Smooth muscle cell (in vitro differentiated cells): Measurements from ENCODE around the gene GJC1. TPM values are rescaled to one million over a fixed set of nuclear protein-coding genes. Genes with fewer than 3 reads are reported as not detected.

Source experiments
- DNase-seq: peaks from one replicate; lab custom pipeline; 2025; ENCODE audit not compliant: unreplicated experiment; lab: John Stamatoyannopoulos, UW
- H2AFZ ChIP-seq: fragments of 200-600 bp; sonication (generic); 2 replicates; pipeline ENCODE4 v1.6.0; 2016; ENCODE audit warnings: antibody characterized with exemption, low read depth, mild to moderate bottlenecking
- H3F3A ChIP-seq: fragments of 200-600 bp; sonication (generic); 2 replicates; pipeline ENCODE4 v1.6.0; 2017; ENCODE audit warnings: antibody characterized with exemption, low read depth
- H3K27ac ChIP-seq: fragments of 200-600 bp; sonication (generic); 2 replicates; pipeline ENCODE4 v1.5.1; 2016; ENCODE audit warnings: low read depth, mild to moderate bottlenecking
- H3K27me3 ChIP-seq: fragments of 200-600 bp; sonication (generic); 2 replicates; pipeline ENCODE4 v1.6.1; 2016; ENCODE audit warnings: low read depth, mild to moderate bottlenecking
- H3K36me3 ChIP-seq: fragments of 200-600 bp; sonication (generic); 2 replicates; pipeline ENCODE4 v1.5.1; 2016; ENCODE audit warnings: low read depth
- H3K4me1 ChIP-seq: fragments of 200-600 bp; sonication (generic); 2 replicates; pipeline ENCODE4 v1.5.1; 2016; ENCODE audit warnings: low read depth
- H3K4me2 ChIP-seq: fragments of 200-600 bp; sonication (generic); 2 replicates; pipeline ENCODE4 v1.6.0; 2016; ENCODE audit warnings: mild to moderate bottlenecking
- H3K4me3 ChIP-seq: fragments of 200-600 bp; sonication (generic); 2 replicates; pipeline ENCODE4 v1.5.1; 2016; ENCODE audit warnings: mild to moderate bottlenecking
- H3K79me2 ChIP-seq: fragments of 200-600 bp; sonication (generic); 2 replicates; pipeline ENCODE4 v1.6.0; 2016; ENCODE audit warnings: low read depth, mild to moderate bottlenecking
- H3K9ac ChIP-seq: fragments of 200-600 bp; sonication (generic); 2 replicates; pipeline ENCODE4 v1.6.0; 2016; ENCODE audit warnings: low read depth
- H3K9me3 ChIP-seq: fragments of 200-600 bp; sonication (generic); replicated peaks from 2 replicates; pipeline ENCODE4 v1.5.1; 2016; ENCODE audit warnings: low read depth
- H4K20me1 ChIP-seq: fragments of 200-600 bp; sonication (generic); 2 replicates; pipeline ENCODE4 v1.6.0; 2016; ENCODE audit warnings: low read depth
- CTCF ChIP-seq: fragments of 200-600 bp; sonication (generic); IDR thresholded peaks from 2 replicates; pipeline ENCODE4 v1.5.1; 2017; ENCODE audit warnings: borderline replicate concordance, mild to moderate bottlenecking, antibody characterized with exemption; ENCODE audit not compliant: insufficient read depth, poor library complexity, severe bottlenecking
- WGBS: methylation state at CpG from one replicate; pipeline ENCODE4 v1.1.7; 2016; ENCODE audit warnings: low lambda C conversion rate; 5-methylcytosine and 5-hydroxymethylcytosine counted together
- polyA plus RNA-seq: library from polyadenylated mRNA; unstranded; fragments of >200 nt; fragmentation: Nextera tagmentation; extraction: Ambion mirVana; gene quantifications from 2 replicates; pipeline ENCODE4 v1.2.1, GENCODE V29; 2016
- total RNA-seq: library from RNA; depleted of rRNA; stranded (reverse); fragments of >200 nt; gene quantifications from 2 replicates; pipeline ENCODE4 v1.2.3, GENCODE V29; 2014

GJC1 gene
- total and polyA plus RNA-seq, 2 experiments from 2014 or later = 8.0 to 16.1 TPM

GRCh38 chr17:44776628-44777393 lies 53.3 kb downstream of the GJC1 start:
- DNase-seq = no peak

DNA sequence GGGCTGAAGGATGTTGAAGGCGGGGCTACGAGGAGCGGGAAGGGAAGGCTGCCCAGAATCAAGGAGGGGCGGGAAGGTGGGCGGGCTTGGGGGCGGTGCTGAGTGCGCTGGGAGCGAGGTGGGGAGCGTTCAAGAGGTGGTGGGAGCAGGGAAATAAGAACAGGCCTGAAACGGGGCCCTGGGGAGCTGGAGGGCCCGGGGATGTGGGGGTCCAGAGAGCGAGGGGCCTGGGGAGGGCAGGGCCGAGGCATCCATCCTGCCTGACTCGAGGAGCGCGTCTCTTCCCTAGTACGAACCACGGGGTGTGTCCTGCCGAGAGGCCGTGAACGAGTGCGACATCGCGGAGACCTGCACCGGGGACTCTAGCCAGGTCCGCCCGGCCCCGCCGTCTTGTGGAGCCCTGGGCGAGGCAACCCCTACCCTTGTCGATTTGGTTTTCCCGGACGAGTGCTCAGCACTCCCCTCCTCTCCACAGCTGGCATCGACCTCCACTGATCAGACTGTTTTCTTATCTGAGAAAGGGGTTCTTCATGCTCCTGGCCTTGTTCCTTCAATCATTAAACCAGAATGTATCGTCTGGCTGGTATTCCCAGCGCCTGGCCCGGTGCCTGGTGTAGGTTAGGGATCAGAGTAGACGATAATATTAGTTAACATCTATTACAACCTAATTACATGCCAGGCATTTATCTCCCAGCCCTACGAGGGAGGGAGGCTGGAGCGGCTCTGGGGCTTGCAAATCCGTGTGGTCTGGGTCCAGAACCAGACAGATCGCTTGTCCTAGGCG lies 54.1 kb downstream of the GJC1 start:
- WGBS = 23% methylated on average over 29 of the region's 43 CpGs
- TF ChIP-seq CTCF = no peak
- Histone ChIP-seq H3K4me1 (peaks cover 4% of the 10 kb centered on the region), H4K20me1 (no peaks in the 10 kb centered on the region), H2AFZ (peak overlapping the region; percentile 76), H3K79me2 (no peaks in the 10 kb centered on the region), H3F3A (no peaks in the 10 kb centered on the region), H3K36me3 (no peaks in the 10 kb centered on the region), H3K27ac (no peak overlapping the region), H3K4me3 (peak overlapping the region; percentile 59), H3K4me2 (peak overlapping the region; percentile 93), H3K27me3 (no peaks in the 10 kb centered on the region), H3K9me3 (no peaks in the 10 kb centered on the region), H3K9ac (peak overlapping the region; percentile 33)
- no peak for DNase-seq

More at GRCh38 chr17:44776628-44777393, 53.3 kb downstream of the GJC1 start:
- H3F3A ChIP-seq = no peaks in the 10 kb centered on the region
- H4K20me1 ChIP-seq = no peaks in the 10 kb centered on the region
- no peak overlapping the region for H2AFZ ChIP-seq
- TF ChIP-seq CTCF = no peak
- no peaks in the 10 kb centered on the region for H3K9me3 ChIP-seq
- H3K79me2 ChIP-seq = no peaks in the 10 kb centered on the region
- H3K9ac ChIP-seq = no peak overlapping the region
- no peak overlapping the region for H3K4me3 ChIP-seq
- H3K4me1 ChIP-seq = peaks cover 4% of the 10 kb centered on the region
- H3K36me3 ChIP-seq = no peaks in the 10 kb centered on the region
- 94% methylated on average over 19 of the region's 19 CpGs for WGBS
- H3K27ac ChIP-seq = no peak overlapping the region
- no peak overlapping the region for H3K4me2 ChIP-seq
- no peaks in the 10 kb centered on the region for H3K27me3 ChIP-seq

- H3K27me3 ChIP-seq = no peaks in the 10 kb centered on the region
These were observed 54.8 kb downstream of the GJC1 start for GRCh38 chr17:44775136-44775837.

More at GRCh38 chr17:44775136-44775837, 54.8 kb downstream of the GJC1 start:
- WGBS = under 1% methylated on average over 32 of the region's 50 CpGs
- Histone ChIP-seq H3K9ac (no peak overlapping the region), H3K36me3 (no peaks in the 10 kb centered on the region), H3K4me3 (peak overlapping the region; percentile 59), H2AFZ (peak overlapping the region; percentile 70), H3K4me1 (peaks cover 4% of the 10 kb centered on the region), H3K4me2 (peak overlapping the region; percentile 93), H3K9me3 (no peaks in the 10 kb centered on the region), H3K27ac (no peak overlapping the region), H3K79me2 (no peaks in the 10 kb centered on the region), H3F3A (no peaks in the 10 kb centered on the region), H4K20me1 (no peaks in the 10 kb centered on the region)
- TF ChIP-seq CTCF = no peak
- peak; percentile 92 for DNase-seq
